Stimulated activated CD8-positive, alpha-beta memory T cell treated with anti-CD3 and anti-CD28 coated beads, Interleukin-4, amount 100 ng/mL, for 24 hours (primary cell): ENCODE data around the gene NT5C3B.
"Not testable (repeated sequence)": the region's sequence is repeated elsewhere in the genome, so short reads cannot be mapped to it uniquely, and the experiment has no call there.

ENCODE experiments used
- DNase-seq: peaks from one replicate; pipeline ENCODE4 v3.0.0-alpha.2; 2020; ENCODE audit warnings: low read depth

The NT5C3B gene

GRCh38 chr17:41782142-41782541, 53.9 kb downstream of the NT5C3B start:
- DNase-seq, result no peak

DNA sequence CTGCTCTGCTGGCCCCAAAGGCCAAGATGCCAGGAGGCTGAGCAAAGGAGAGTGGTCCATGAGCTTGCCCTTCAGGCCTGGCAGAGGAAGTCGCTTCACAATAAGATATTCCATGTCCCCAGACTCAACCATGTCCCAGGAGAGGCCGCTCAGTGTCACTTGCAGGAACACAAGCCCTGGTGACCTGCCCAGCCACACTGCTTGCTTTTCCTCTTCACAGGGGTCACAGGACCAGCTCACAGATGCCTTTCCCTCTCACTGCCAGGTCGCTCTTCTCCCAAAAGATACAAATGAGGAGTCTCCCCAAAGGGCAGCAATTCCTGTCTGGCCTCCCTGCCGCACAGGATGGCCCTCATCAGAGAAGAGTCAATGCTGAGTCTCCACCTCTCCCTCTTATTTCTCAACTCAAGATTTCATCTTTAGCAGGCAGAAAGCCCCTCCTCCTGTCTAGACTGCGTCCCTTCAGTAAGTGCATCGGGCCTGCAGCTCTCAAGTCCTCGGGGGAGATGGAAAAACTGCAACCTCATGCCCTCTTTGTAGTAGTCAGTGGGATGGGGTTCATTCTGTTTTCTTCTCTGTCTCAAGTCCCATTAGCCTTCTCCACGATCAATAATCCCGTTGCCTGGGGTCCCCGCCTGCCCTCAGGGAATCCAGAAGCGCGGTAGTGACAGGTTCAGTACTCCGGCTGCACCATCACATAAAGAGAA, 54.5 kb downstream of the NT5C3B start:
- DNase-seq, result no peak

- no peak for DNase-seq
These were observed 56.1 kb downstream of the NT5C3B start for GRCh38 chr17:41779954-41780353.

GRCh38 chr17:41777574-41778188, 58.4 kb downstream of the NT5C3B start:
- no peak for DNase-seq

- no peak for DNase-seq
These were observed 58.9 kb downstream of the NT5C3B start for GRCh38 chr17:41777157-41777573.

DNA sequence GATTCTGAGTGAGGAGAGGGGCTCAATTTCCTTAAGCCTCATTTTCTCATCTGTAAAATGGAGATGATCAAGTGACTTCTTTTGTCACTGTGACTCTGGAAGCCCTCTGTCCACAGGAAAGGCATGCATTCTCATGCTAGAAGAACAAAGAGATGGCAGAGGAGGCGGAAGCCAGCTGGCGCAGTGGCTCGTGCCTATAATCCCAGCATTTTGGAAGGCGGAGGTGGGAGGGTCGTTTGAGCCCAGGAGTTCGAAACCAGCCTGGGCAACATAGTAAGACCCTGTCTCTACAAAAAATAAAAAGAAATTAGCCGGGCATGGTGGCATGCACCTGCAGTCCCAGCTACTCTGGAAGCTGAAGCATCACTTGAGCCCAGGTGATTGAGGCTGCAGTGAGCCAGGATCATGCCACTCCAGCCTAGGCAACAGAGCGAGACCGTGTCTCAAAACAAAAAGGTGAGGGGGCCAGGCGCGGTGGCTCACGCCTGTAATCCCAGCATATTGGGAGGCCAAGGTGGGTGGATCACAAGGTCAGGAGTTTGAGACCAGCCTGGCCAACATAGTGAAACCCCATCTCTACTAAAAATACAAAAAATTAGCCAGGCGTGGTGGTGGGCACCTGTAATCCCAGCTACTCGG, 59.7 kb downstream of the NT5C3B start:
- DNase-seq, result not testable (repeated sequence)

DNA sequence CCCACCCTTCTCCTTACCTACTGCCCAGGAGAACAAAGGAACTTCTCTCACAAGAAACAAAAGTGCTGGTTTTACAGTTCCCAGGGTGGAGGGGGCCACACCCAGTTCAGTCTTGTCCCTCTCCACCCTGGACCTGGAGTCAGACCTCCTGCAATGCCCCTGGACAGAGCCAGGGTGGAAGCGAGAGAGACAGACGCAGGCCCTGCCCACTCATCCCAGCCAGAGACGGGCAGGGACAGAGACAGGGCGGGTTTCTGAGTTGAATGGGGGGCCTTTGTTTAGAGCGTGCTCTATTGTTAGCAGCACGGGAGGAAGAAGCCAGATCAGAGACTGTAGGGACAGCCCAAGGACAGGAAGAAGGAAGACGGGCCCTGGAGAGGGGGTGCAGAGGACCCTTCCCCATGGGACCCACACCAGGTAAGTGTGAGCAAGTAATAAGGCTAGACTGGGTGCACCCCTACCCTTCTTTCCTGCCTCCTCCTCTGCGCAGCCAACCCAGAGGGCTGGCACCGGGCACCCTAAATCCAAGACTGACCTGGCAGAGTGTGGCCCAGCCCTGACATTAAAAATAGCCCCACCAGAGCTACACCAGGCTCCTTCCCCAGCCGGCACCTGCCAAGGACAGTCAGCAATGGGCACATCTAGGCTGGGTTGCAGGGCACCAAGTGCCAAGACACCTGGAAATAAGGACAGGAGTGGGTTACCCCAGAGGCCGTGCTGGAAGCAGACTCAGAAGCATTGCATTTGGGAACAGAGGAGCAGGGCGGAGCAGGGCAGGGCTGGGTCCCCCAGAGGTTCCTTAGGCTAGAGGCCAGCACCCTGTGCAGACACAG, 60.4 kb downstream of the NT5C3B start:
- DNase-seq, result no peak
